Tibial nerve (tissue), 4 donors: ENCODE measurements around the gene ASTN2. TPM values are rescaled to one million over a fixed set of nuclear protein-coding genes. Genes with fewer than 3 reads are reported as not detected.

Experiments
- DNase-seq, 2 donors: peaks; one replicate each; pipeline ENCODE4 v3.0.0-alpha.2; 2019; ENCODE audit warnings: low spot score in 2 of 2
- H3K27ac ChIP-seq, 4 donors: fragments of 200-600 bp; sonication (generic) in 3 of 4; one replicate each; pipeline ENCODE4 v1.5.1; 2017 to 2019; ENCODE audit warnings: mild to moderate bottlenecking in 1 of 4
- H3K27me3 ChIP-seq, 2 donors: fragments of 200-600 bp; sonication (generic) in 1 of 2; one replicate each; pipeline versions ENCODE4 v1.5.1 to v1.6.0; 2017 to 2019
- H3K36me3 ChIP-seq, 3 donors: fragments of 200-600 bp; sonication (generic); one replicate each; pipeline ENCODE4 v1.5.1; 2018 to 2019
- H3K4me1 ChIP-seq, 4 donors: fragments of 200-600 bp; sonication (generic) in 3 of 4; one replicate each; pipeline ENCODE4 v1.5.1; 2017 to 2019
- H3K4me3 ChIP-seq, 4 donors: fragments of 200-600 bp; sonication (generic) in 3 of 4; one replicate each; pipeline ENCODE4 v1.5.1; 2017 to 2019; ENCODE audit warnings: mild to moderate bottlenecking in 1 of 4, moderate library complexity in 1 of 4
- H3K9me3 ChIP-seq, 4 donors: fragments of 200-600 bp; sonication (generic) in 3 of 4; one replicate each; pipeline ENCODE4 v1.5.1; 2017 to 2019
- CTCF ChIP-seq, 5 experiments: fragments of 200-600 bp in 3 of 5; fragments of 450-650 bp in 2 of 5; sonication (generic) in 3 of 5; IDR thresholded peaks; one replicate each; pipeline ENCODE4 v1.5.1; 2016 to 2019; ENCODE audit warnings: antibody characterized with exemption in 5 of 5, mild to moderate bottlenecking in 3 of 5, moderate library complexity in 2 of 5
- EP300 ChIP-seq, 2 donors: sonication (generic); formaldehyde crosslinking; IDR thresholded peaks; one replicate each; pipeline ENCODE4 v1.6.1; 2017; ENCODE audit warnings: antibody characterized with exemption in 2 of 2, mild to moderate bottlenecking in 1 of 2
- POLR2A ChIP-seq, 2 donors: fragments of 450-650 bp; IDR thresholded peaks; one replicate each; pipeline ENCODE4 v1.6.1; 2017; ENCODE audit warnings: antibody characterized with exemption in 2 of 2, mild to moderate bottlenecking in 2 of 2, moderate library complexity in 2 of 2
- WGBS, 2 donors: methylation state at CpG; one replicate each; pipeline ENCODE4 v1.1.5; 2018; 5-methylcytosine and 5-hydroxymethylcytosine counted together
- total RNA-seq, 4 donors: library from RNA; depleted of rRNA; stranded (reverse); fragments of >200 nt; gene quantifications; one replicate each; pipeline ENCODE4 v1.1.0, GENCODE V29; 2016

Gene ASTN2
- total RNA-seq, 4 donors from 2014 or later, result 9.0 to 14.9 (median 12.3) TPM

- Histone ChIP-seq H3K27ac (no peak overlapping the region), H3K4me3 (no peak overlapping the region), H3K4me1 (no peaks in the 10 kb centered on the region), H3K9me3 (no peaks in the 10 kb centered on the region), H3K36me3 (peaks cover 0 to 19% (median 0%) of the 10 kb centered on the region in 3 donors), H3K27me3 (no peaks in the 10 kb centered on the region)
- TF ChIP-seq EP300 (IDR thresholded peaks at IDR 0.05), result no peak
- TF ChIP-seq POLR2A (IDR thresholded peaks at IDR 0.05), result no peak
- no peak for TF ChIP-seq CTCF (IDR thresholded peaks at IDR 0.05)
- no peak for DNase-seq
These were observed 404.8 kb downstream of the ASTN2 start for GRCh38 chr9:117010061-117010460.

GRCh38 chr9:117008876-117009275 is 406.0 kb downstream of the ASTN2 start:
- 77 to 91% methylated on average over 2 of the region's 2 CpGs for WGBS, 2 donors
- peaks cover 0 to 19% (median 0%) of the 10 kb centered on the region in 3 donors for H3K36me3 ChIP-seq

GRCh38 chr9:117008461-117008860 is 406.4 kb downstream of the ASTN2 start:
- no peak overlapping the region for H3K27ac ChIP-seq
- peaks cover 0 to 19% (median 0%) of the 10 kb centered on the region in 3 donors for H3K36me3 ChIP-seq
- no peaks in the 10 kb centered on the region for H3K9me3 ChIP-seq
- no peaks in the 10 kb centered on the region for H3K4me1 ChIP-seq
- DNase-seq, result no peak
- H3K27me3 ChIP-seq, result no peaks in the 10 kb centered on the region
- no peak overlapping the region for H3K4me3 ChIP-seq
- TF ChIP-seq POLR2A (IDR thresholded peaks at IDR 0.05), result no peak

More at GRCh38 chr9:117008876-117009275, 406.0 kb downstream of the ASTN2 start:
- DNase-seq, result no peak
- no peak for TF ChIP-seq CTCF (IDR thresholded peaks at IDR 0.05)
- TF ChIP-seq EP300 (IDR thresholded peaks at IDR 0.05), result no peak
- TF ChIP-seq POLR2A (IDR thresholded peaks at IDR 0.05), result no peak
- no peaks in the 10 kb centered on the region for H3K4me1 ChIP-seq
- H3K9me3 ChIP-seq, result no peaks in the 10 kb centered on the region
- H3K27ac ChIP-seq, result no peak overlapping the region
- H3K4me3 ChIP-seq, result no peak overlapping the region
- H3K27me3 ChIP-seq, result no peaks in the 10 kb centered on the region

GRCh38 chr9:117002686-117003085 is 412.2 kb downstream of the ASTN2 start:
- no peak overlapping the region for H3K4me3 ChIP-seq
- WGBS, 2 donors, result 56 to 66% methylated on average over 3 of the region's 3 CpGs
- H3K4me1 ChIP-seq, result no peaks in the 10 kb centered on the region
- peaks cover 0 to 15% (median 0%) of the 10 kb centered on the region in 3 donors for H3K36me3 ChIP-seq
- no peak overlapping the region for H3K27ac ChIP-seq
- no peaks in the 10 kb centered on the region for H3K27me3 ChIP-seq
- no peak for DNase-seq
- TF ChIP-seq POLR2A (IDR thresholded peaks at IDR 0.05), result no peak
- no peak for TF ChIP-seq EP300 (IDR thresholded peaks at IDR 0.05)
- TF ChIP-seq CTCF (IDR thresholded peaks at IDR 0.05), result no peak
- H3K9me3 ChIP-seq, result no peaks in the 10 kb centered on the region

- H3K9me3 ChIP-seq, result no peaks in the 10 kb centered on the region
- no peak for DNase-seq
- no peak overlapping the region for H3K4me3 ChIP-seq
- H3K27ac ChIP-seq, result no peak overlapping the region
- H3K4me1 ChIP-seq, result no peaks in the 10 kb centered on the region
- TF ChIP-seq CTCF (IDR thresholded peaks at IDR 0.05), result no peak
- no peak for TF ChIP-seq EP300 (IDR thresholded peaks at IDR 0.05)
- no peak for TF ChIP-seq POLR2A (IDR thresholded peaks at IDR 0.05)
- no peaks in the 10 kb centered on the region for H3K27me3 ChIP-seq
- H3K36me3 ChIP-seq, result no peaks in the 10 kb centered on the region
These were observed 414.0 kb downstream of the ASTN2 start for GRCh38 chr9:117000834-117001233.

- Histone ChIP-seq H3K36me3 (no peaks in the 10 kb centered on the region), H3K27me3 (no peaks in the 10 kb centered on the region), H3K4me1 (no peaks in the 10 kb centered on the region), H3K9me3 (no peaks in the 10 kb centered on the region), H3K27ac (no peak overlapping the region), H3K4me3 (no peak overlapping the region)
- DNase-seq, result no peak
- TF ChIP-seq POLR2A (IDR thresholded peaks at IDR 0.05) (no peak), EP300 (IDR thresholded peaks at IDR 0.05) (no peak), CTCF (IDR thresholded peaks at IDR 0.05) (no peak)
- WGBS, 2 donors, result 90% methylated on average over 2 of the region's 2 CpGs
These were observed 414.6 kb downstream of the ASTN2 start for GRCh38 chr9:117000196-117000723.
